NB4 (cell line): ENCODE data around the gene CRADD.
"Not testable (repeated sequence)": the region's sequence is repeated elsewhere in the genome, so short reads cannot be mapped to it uniquely, and the experiment has no call there.

Experiments used
- DNase-seq: peaks from one replicate; pipeline ENCODE4 v3.0.0; 2010; ENCODE audit warnings: low read depth
- H3K4me3 ChIP-seq: one replicate; pipeline ENCODE4 v1.5.1; 2011; ENCODE audit warnings: mild to moderate bottlenecking, low read depth, low read length, moderate library complexity
- MAX ChIP-seq: IDR thresholded peaks from 2 replicates; pipeline ENCODE4 v1.6.1; 2011; ENCODE audit warnings: low read depth, low read length
- MYC ChIP-seq: IDR thresholded peaks from 2 replicates; pipeline ENCODE4 v1.6.1; 2011; ENCODE audit warnings: low read depth, low read length
- POLR2A ChIP-seq: IDR thresholded peaks from 2 replicates; pipeline ENCODE4 v1.6.1; 2011; ENCODE audit warnings: mild to moderate bottlenecking; ENCODE audit not compliant: insufficient read length; ENCODE audit errors: extremely low read depth
- TF ChIP-seq, protein P1 (sequence below): IDR thresholded peaks from one replicate; pipeline ENCODE4 v1.5.1; 2012; ENCODE audit warnings: low read depth, low read length

CRADD gene

GRCh38 chr12:93880853-93881522, 203.8 kb downstream of the CRADD start:
- H3K4me3 ChIP-seq: no peak overlapping the region
- TF ChIP-seq, protein P1, sequence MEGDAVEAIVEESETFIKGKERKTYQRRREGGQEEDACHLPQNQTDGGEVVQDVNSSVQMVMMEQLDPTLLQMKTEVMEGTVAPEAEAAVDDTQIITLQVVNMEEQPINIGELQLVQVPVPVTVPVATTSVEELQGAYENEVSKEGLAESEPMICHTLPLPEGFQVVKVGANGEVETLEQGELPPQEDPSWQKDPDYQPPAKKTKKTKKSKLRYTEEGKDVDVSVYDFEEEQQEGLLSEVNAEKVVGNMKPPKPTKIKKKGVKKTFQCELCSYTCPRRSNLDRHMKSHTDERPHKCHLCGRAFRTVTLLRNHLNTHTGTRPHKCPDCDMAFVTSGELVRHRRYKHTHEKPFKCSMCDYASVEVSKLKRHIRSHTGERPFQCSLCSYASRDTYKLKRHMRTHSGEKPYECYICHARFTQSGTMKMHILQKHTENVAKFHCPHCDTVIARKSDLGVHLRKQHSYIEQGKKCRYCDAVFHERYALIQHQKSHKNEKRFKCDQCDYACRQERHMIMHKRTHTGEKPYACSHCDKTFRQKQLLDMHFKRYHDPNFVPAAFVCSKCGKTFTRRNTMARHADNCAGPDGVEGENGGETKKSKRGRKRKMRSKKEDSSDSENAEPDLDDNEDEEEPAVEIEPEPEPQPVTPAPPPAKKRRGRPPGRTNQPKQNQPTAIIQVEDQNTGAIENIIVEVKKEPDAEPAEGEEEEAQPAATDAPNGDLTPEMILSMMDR: no peak
- TF ChIP-seq MAX (no peak), MYC (no peak), POLR2A (no peak)

GRCh38 chr12:93882763-93883162, 205.6 kb downstream of the CRADD start:
- TF ChIP-seq, protein P1: no peak
- TF ChIP-seq MYC: no peak
- H3K4me3 ChIP-seq: no peak overlapping the region
- no peak for DNase-seq

More at GRCh38 chr12:93880853-93881522, 203.8 kb downstream of the CRADD start:
- DNase-seq: no peak

GRCh38 chr12:93883436-93884154, 206.4 kb downstream of the CRADD start:
- TF ChIP-seq MYC: no peak
- no peak for TF ChIP-seq MAX
- TF ChIP-seq, protein P1: no peak
- TF ChIP-seq POLR2A: no peak
- no peak overlapping the region for H3K4me3 ChIP-seq
- no peak for DNase-seq

GRCh38 chr12:93884794-93885460, 207.8 kb downstream of the CRADD start:
- no peak for DNase-seq
- TF ChIP-seq, protein P1: no peak
- no peak for TF ChIP-seq POLR2A
- no peak for TF ChIP-seq MYC
- TF ChIP-seq MAX: no peak
- H3K4me3 ChIP-seq: no peak overlapping the region

GRCh38 chr12:93885973-93886532, 208.9 kb downstream of the CRADD start:
- not testable (repeated sequence) for DNase-seq, H3K4me3 ChIP-seq
